Fibroblast of the aortic adventitia (primary cell): ENCODE data around the gene ZNF92. TPM values are rescaled to one million over a fixed set of nuclear protein-coding genes. Genes with fewer than 3 reads are reported as not detected.
"Not testable (repeated sequence)": the region's sequence is repeated elsewhere in the genome, so short reads cannot be mapped to it uniquely, and the experiment has no call there.

ENCODE experiments used
- DNase-seq: peaks from one replicate; pipeline ENCODE4 v3.0.0-alpha.2; 2010; ENCODE audit warnings: low read depth
- H3K4me3 ChIP-seq: 2 replicates; pipeline ENCODE4 v1.5.1; 2011; ENCODE audit warnings: low read depth, mild to moderate bottlenecking, control low read depth, low read length, moderate library complexity
- total RNA-seq: library from RNA; depleted of rRNA; stranded (reverse); fragments of >200 nt; gene quantifications from 2 replicates; pipeline ENCODE4 v1.2.3, GENCODE V29; 2012; ENCODE audit warnings: low replicate concordance
- TF ChIP-seq, protein P1 (sequence below): IDR thresholded peaks from 2 replicates; pipeline ENCODE4 v1.5.1; 2011; ENCODE audit warnings: mild to moderate bottlenecking, low read length, control low read depth, inconsistent platforms; ENCODE audit not compliant: insufficient read depth

Gene ZNF92
- total RNA-seq, 1 donor: 7.7 TPM

GRCh38 chr7:65444205-65444842 is 70.7 kb downstream of the ZNF92 start:
- DNase-seq: no peak
- TF ChIP-seq, protein P1, sequence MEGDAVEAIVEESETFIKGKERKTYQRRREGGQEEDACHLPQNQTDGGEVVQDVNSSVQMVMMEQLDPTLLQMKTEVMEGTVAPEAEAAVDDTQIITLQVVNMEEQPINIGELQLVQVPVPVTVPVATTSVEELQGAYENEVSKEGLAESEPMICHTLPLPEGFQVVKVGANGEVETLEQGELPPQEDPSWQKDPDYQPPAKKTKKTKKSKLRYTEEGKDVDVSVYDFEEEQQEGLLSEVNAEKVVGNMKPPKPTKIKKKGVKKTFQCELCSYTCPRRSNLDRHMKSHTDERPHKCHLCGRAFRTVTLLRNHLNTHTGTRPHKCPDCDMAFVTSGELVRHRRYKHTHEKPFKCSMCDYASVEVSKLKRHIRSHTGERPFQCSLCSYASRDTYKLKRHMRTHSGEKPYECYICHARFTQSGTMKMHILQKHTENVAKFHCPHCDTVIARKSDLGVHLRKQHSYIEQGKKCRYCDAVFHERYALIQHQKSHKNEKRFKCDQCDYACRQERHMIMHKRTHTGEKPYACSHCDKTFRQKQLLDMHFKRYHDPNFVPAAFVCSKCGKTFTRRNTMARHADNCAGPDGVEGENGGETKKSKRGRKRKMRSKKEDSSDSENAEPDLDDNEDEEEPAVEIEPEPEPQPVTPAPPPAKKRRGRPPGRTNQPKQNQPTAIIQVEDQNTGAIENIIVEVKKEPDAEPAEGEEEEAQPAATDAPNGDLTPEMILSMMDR: no peak
- no peak overlapping the region for H3K4me3 ChIP-seq

GRCh38 chr7:65444899-65445823 is 71.5 kb downstream of the ZNF92 start:
- DNase-seq: no peak
- no peak overlapping the region for H3K4me3 ChIP-seq
- TF ChIP-seq, protein P1: no peak

DNA sequence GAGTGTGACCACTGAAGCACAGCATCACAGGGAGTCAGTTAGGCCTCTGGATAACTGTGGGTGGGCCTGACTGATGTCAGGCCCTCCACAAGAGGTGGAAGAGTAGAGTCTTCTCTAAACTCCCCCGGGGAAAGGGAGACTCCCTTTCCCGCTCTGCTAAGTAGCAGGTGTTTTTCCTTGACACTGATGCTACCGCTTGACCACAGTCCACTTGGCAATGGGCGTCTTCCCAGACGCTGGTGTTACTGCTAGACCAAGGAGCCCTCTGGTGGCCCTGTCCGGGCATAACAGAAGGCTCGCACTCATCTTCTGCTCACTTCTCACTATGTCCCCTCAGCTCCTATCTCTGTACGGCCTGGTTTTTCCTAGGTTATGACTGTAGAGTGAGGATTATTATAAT is 73.4 kb downstream of the ZNF92 start:
- TF ChIP-seq, protein P1: peak; percentile 37
- not testable (repeated sequence) for DNase-seq, H3K4me3 ChIP-seq

- DNase-seq: peak; percentile 76
- TF ChIP-seq, protein P1: no peak
- H3K4me3 ChIP-seq: no peak overlapping the region
Measured at GRCh38 chr7:65448816-65449504, 75.3 kb downstream of the ZNF92 start.

DNA sequence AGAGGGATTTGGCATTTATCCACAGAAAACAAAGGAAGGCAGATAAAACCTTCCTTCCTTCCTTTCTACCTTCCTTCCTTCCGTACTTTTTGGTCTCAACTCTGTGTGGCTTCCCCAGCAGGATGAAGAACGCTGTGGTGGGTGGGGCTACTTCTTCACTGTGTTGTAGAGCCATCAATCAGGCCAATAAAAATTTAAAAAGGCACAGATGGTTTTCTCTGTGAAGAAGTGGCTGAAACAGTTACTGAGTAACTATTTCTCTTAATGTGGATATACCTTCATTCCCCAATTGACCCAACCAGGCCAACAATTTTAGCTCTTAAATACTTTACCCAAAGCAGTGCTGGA is 75.8 kb downstream of the ZNF92 start:
- H3K4me3 ChIP-seq: no peak overlapping the region
- DNase-seq: no peak
- TF ChIP-seq, protein P1: no peak
